Right ventricle myocardium superior (tissue), 1 donor: ENCODE data around the gene PLCG2. TPM values are rescaled to one million over a fixed set of nuclear protein-coding genes. Genes with fewer than 3 reads are reported as not detected.
"Not testable (repeated sequence)": the region's sequence is repeated elsewhere in the genome, so short reads cannot be mapped to it uniquely, and the experiment has no call there.

ENCODE experiments used
- ATAC-seq: fragments of 200-7000 bp; cut with Tn5 transposase; one replicate; pipeline ENCODE4 v1.9.1; 2020; ENCODE audit warnings: mild to moderate bottlenecking; ENCODE audit not compliant: poor library complexity
- DNase-seq: peaks from one replicate; pipeline ENCODE4 v3.0.0-alpha.2; 2020
- intact Hi-C: fragments of 100-400 bp; cut with DNase I; formaldehyde crosslinking; loops from one replicate; pipeline ENCODE4 v1.11.2; 2022
- total RNA-seq: library from RNA; stranded (reverse); fragmentation: NEBNext Ultra II Directional; extraction: Animal tissue kit (Norgen Biotek cat#: 25700); gene quantifications from one replicate; pipeline ENCODE4 v1.2.1, GENCODE V29; 2021
- donor health status: DM: no; HTN: yes; CAD: no; lungs with severe emphysema.

Gene PLCG2
- total RNA-seq, 1 donor from 2014 or later, result 7.2 TPM

- ATAC-seq, result no peak
- no peak for DNase-seq
- intact Hi-C loops, result no loop called here
Observed at GRCh38 chr16:81921085-81921814, 142.2 kb downstream of the PLCG2 start.

DNA sequence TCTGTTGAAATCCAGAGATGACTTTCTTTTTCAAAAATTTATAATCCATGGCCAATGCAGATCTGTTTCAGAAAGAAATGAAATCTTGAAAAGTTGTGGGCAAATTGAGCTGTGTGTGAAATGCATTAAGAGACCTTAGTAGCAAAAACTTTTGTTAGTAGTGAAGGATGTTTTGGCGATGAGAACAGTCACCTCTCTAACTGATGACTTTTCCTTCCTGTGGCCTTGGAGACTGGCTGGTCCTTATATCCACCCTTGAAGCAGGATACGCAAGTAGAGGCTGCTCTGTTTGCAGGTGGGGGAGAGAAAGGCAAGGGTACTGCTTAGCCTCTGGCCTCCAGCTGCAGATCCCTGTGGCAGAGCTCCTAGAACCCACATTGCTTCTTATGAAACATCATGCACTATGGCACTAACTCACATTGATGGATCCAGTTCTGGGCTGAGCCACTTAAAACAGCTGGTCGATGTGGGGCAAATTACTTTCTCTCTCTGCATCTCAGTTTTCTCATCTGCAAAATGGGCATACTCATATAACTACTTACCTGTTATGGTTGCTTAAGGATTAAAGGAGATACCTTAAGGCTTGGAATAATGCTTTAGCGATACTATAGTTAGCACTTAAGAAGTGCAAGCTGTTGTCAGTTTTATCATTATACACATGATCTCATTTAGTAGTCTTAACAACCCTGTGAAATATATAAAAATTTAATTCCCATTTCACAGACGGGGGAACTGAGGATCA lies 142.9 kb downstream of the PLCG2 start:
- ATAC-seq, result no peak
- no peak for DNase-seq
- intact Hi-C loops, result no loop called here

DNA sequence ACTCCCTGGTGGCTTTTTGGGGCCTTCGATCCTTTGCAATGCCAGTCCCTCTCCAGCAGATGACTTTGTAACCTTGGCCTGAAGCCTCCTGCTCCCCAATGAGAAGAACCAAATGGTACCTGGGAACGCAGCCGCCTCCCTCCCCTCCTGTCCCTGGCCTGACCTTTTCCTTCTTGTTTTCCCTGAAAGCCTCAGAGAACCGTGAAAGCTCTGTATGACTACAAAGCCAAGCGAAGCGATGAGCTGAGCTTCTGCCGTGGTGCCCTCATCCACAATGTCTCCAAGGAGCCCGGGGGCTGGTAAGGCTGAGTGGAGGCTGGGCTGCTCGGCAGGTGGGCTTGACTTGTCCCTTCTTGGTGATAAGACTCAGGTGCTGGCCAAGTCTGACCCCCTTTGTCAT lies 144.2 kb downstream of the PLCG2 start:
- intact Hi-C loops, result no loop called here
- ATAC-seq (no peak), DNase-seq (no peak)

DNA sequence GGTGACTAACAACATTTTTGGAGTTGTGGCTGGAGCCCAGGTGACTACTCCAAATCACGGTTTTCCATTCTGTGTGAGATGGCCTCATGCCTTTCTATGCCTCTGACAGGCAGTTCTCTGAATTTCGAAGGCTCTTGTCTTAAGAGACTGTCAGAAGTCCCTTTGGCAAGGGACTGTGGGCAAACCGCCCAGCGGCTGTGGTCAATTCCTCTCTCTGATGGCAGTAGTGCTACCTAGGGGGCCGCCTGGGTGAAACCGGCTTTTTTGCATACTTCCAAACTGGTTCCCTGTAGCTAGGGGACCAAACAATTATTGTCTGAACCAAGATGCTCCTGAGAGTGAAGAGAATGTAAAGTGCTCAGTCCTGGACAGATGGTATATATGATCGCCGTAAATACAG lies 145.9 kb downstream of the PLCG2 start:
- intact Hi-C loops, result no loop called here
- no peak for ATAC-seq
- no peak for DNase-seq

DNA sequence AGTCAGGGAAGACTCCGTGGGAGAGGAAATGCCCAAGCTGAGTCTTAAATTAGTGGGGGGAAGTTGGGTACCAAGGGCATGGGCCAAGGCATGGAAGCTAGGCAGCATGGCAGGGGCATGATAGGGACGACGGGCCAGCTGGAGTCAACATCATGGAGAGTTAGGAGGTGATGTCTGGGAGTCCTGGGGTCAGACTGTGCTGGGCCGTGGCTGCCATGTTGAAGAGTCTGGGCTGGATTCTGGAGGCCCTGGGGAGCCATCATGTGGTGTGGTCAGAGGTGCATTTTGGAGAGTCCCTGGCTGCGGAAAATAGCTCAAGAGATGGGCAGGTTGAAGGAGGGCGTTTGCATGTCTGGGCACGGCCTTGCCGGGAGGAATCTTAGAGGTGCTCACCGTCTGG lies 146.9 kb downstream of the PLCG2 start:
- no peak for DNase-seq
- no peak for ATAC-seq
- intact Hi-C loops, result no loop called here

DNA sequence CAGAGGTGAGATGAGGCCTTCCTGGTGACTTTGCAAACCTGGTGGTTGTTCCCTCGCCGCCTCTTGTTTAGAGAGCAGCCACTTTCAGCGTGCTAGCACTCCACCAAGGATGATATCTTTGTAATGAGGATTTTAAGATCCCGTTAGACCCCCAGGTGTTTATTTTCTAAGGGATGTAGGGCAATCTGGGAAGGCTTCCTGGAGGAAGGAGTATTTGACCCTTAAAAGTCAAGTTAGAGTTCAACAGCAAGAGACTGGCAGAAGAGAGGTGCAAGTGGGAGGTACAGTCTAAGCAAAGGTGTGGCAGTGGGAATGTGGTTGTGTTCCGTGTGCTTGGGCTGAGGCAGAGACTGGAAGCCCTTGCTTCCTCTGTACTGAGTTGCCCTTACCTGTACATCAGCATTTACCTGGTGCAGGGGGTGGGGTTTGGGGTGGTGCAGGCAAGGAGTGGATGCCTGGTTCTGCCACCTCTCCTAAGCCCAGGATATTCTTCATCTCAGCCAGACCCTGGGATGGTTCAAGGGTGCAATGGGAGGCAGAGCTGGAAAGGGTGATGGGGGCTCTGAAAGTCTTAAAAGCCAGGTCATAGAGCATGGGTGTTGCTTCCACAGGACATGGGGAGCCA lies 148.6 kb downstream of the PLCG2 start:
- intact Hi-C loops, result no loop called here
- DNase-seq, result no peak
- no peak for ATAC-seq

DNA sequence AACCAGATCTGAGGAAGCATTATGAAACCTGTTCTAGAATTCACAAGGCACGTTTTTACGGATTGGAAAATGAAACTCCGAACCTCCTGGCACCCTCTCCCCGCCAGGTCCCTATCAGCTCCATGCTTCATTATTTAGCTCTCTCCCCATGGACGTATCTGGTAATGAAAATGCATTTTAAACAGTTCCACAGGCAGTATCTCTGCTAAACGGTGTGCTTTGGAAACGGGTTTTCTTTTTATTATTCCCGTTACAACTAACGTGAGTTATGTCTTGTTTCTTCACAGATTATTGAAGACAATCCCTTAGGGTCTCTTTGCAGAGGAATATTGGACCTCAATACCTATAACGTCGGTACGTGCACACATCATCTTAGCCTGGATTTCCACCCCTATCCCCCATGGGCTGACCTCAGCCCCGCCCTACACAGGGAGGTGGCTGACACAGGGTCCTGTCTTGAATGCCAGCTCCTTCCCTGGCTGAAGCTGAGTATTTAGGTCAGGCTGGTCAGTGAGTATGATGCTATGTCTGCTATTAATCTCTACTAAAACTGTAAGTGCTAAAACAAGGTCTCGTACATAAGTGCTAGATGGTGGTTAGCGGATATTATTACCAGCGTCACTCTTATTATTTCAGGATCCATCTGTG lies 149.3 kb downstream of the PLCG2 start:
- DNase-seq (no peak), ATAC-seq (no peak)
- intact Hi-C loops, result no loop called here

DNA sequence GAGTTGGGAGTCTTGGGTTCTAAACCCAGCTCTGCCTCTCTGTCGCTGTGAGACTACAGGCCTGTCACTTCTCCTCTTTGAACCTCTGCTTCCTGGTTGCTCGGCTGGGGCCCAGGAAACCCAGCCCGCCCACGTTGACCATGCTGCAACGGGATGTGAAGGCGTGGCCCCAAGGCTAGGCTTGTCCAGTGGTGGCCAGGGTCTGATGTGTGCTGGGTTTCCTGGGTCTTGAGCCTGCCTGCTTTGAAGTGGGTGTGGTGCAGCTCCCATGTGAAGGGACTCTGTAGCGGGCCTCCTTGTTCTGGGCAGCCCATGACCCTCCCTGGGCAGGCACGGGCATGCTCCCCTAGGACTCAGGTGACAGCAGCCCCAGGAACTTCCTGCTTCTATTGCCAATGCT lies 149.9 kb downstream of the PLCG2 start:
- intact Hi-C loops, result no loop called here
- DNase-seq (no peak), ATAC-seq (no peak)

GRCh38 chr16:81929841-81930240 lies 150.8 kb downstream of the PLCG2 start:
- ATAC-seq (no peak), DNase-seq (no peak)
- intact Hi-C loops, result no loop called here

- ATAC-seq (no peak), DNase-seq (no peak)
- intact Hi-C loops, result no loop called here
Observed at GRCh38 chr16:81931927-81932326, 152.8 kb downstream of the PLCG2 start.

- DNase-seq (no peak), ATAC-seq (no peak)
- intact Hi-C loops, result no loop called here
Observed at GRCh38 chr16:81932668-81933067, 153.6 kb downstream of the PLCG2 start.

DNA sequence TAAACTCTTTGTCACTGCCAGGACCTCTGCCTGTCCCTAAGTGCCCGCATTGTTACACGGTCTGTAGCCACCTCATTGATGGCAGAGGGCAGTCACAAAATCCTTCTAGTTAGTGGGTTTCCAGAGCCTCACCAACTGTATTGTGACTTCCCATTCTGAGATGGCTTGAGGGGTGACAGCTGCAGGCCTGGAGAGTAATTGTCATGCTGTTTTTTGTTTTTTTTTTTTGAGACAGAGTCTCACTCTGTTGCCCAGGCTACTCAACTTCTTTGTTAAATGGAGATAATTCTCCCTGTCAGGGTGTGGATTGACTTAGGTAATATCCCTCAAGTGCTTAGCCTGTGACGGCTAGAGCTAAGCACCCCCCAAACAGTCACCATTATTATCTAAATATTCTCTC lies 154.3 kb downstream of the PLCG2 start:
- no peak for DNase-seq
- no peak for ATAC-seq
- intact Hi-C loops, result no loop called here

DNA sequence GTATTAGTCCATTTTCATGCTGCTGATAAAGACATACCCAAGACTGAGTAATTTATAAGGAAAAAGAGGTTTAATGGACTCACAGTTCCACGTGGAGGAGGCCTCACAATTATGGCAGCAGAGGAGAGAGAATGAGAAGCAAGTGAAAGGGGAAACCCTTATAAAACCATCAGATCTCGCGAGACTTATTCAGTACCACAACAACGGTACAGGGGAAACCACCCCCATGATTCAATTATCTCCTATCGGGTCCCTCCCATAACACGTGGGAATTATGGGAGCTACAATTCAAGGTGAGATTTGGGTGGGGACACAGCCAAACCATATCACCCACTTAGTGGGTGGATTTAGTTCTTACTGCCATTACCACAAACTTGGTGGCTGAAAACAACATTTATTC lies 155.6 kb downstream of the PLCG2 start:
- DNase-seq, intact Hi-C loops: not testable (repeated sequence)

DNA sequence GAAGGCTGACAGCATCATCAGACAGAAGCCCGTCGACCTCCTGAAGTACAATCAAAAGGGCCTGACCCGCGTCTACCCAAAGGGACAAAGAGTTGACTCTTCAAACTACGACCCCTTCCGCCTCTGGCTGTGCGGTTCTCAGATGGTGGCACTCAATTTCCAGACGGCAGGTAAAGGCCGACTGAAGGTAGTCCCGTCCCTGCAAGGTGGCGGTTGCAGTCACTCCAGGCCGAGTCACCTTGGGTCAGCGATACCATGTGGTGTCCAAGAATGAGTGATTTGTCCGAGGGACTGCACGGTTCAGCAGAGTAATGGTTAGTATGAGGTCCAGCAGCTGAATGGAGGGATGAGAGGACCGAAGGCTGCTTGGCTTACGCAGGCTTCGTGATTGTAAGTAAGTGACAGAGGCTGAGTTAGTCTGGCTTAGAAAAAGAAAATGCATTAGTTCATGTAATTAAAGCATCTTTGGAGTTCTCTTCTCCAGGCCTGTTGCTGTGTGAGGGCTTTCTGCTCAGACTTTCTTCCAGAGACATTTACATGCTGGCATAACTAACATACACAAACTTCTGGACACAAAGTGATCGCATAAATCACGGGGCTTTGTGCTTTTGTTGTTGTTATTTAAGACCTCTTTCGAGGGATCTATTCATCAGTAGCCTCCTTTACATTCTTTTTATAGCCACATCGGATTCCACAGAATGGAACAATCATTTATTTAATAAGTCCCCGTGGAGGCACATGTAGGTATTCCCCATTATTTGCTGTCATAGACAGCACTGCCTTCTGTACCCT lies 157.3 kb downstream of the PLCG2 start:
- no peak for ATAC-seq
- DNase-seq, result no peak
- intact Hi-C loops, result no loop called here

More for the DNA sequence above, 155.6 kb downstream of the PLCG2 start:
- not testable (repeated sequence) for ATAC-seq

- no peak for DNase-seq
- no peak for ATAC-seq
- intact Hi-C loops, result no loop called here
Observed at GRCh38 chr16:81937305-81938038, 158.4 kb downstream of the PLCG2 start.

GRCh38 chr16:81938326-81939163 lies 159.5 kb downstream of the PLCG2 start:
- intact Hi-C loops, result no loop called here
- no peak for DNase-seq
- ATAC-seq, result no peak
